Neuronal stem cell (in vitro differentiated cells): ENCODE measurements around the gene ABCC4.
"Not testable (repeated sequence)": the region's sequence is repeated elsewhere in the genome, so short reads cannot be mapped to it uniquely, and the experiment has no call there.

Experiments
- DNase-seq: peaks from one replicate; pipeline ENCODE4 v3.0.0-alpha.2; 2013; ENCODE audit warnings: low spot score
- H2AFZ ChIP-seq: one replicate; pipeline ENCODE4 v1.6.1; 2013; ENCODE audit warnings: mild to moderate bottlenecking, low read length, inconsistent platforms
- H2AK5ac ChIP-seq: 2 replicates; pipeline ENCODE4 v1.6.1; 2013; ENCODE audit warnings: low read depth, mild to moderate bottlenecking, inconsistent platforms, low read length, moderate library complexity, mixed read lengths
- H2BK120ac ChIP-seq: 2 replicates; pipeline ENCODE4 v1.6.1; 2013; ENCODE audit warnings: low read depth, mild to moderate bottlenecking, inconsistent platforms, low read length, moderate library complexity, mixed read lengths
- H2BK12ac ChIP-seq: one replicate; pipeline ENCODE4 v1.6.1; 2013; ENCODE audit warnings: low read length, inconsistent platforms
- H2BK15ac ChIP-seq: 2 replicates; pipeline ENCODE4 v1.6.1; 2013; ENCODE audit warnings: mild to moderate bottlenecking, low read length, inconsistent platforms, mixed read lengths
- H2BK5ac ChIP-seq: one replicate; pipeline ENCODE4 v1.6.1; 2013; ENCODE audit warnings: inconsistent platforms, mild to moderate bottlenecking, low read length, moderate library complexity
- H3K14ac ChIP-seq: one replicate; pipeline ENCODE4 v1.6.1; 2013; ENCODE audit warnings: low read length, inconsistent platforms
- H3K18ac ChIP-seq: 2 replicates; pipeline ENCODE4 v1.6.1; 2013; ENCODE audit warnings: low read length, inconsistent platforms
- H3K23ac ChIP-seq: 2 replicates; pipeline ENCODE4 v1.6.1; 2013; ENCODE audit warnings: low read depth, mild to moderate bottlenecking, mixed read lengths, low read length, inconsistent platforms; ENCODE audit not compliant: poor library complexity
- H3K27ac ChIP-seq: replicated peaks from 3 replicates; pipeline ENCODE4 v1.5.1; 2013; ENCODE audit warnings: low read length, inconsistent platforms
- H3K27me3 ChIP-seq, 3 experiments: 2 replicates each; pipeline ENCODE4 v1.6.1; 2013; ENCODE audit warnings: low read length in 3 of 3, mild to moderate bottlenecking in 2 of 3, inconsistent platforms in 1 of 3, low read depth in 1 of 3, mixed read lengths in 1 of 3, moderate library complexity in 1 of 3; ENCODE audit not compliant: control insufficient read depth in 3 of 3, insufficient read depth in 3 of 3
- H3K36me3 ChIP-seq, 2 donors: replicated peaks in 1 of 2; 2 replicates each; pipeline ENCODE4 v1.6.1; 2013; ENCODE audit warnings: low read length in 2 of 2; ENCODE audit not compliant: control insufficient read depth in 2 of 2, insufficient read depth in 2 of 2
- H3K4ac ChIP-seq: 2 replicates; pipeline ENCODE4 v1.6.1; 2013; ENCODE audit warnings: inconsistent platforms, mild to moderate bottlenecking, low read length, moderate library complexity
- H3K4me1 ChIP-seq, 2 donors: 1 replicate in 1 of 2; 2 replicates in 1 of 2; pipeline ENCODE4 v1.6.1; 2013; ENCODE audit warnings: low read length in 2 of 2, low read depth in 1 of 2; ENCODE audit not compliant: control insufficient read depth in 2 of 2, insufficient read depth in 1 of 2
- H3K4me2 ChIP-seq: one replicate; pipeline ENCODE4 v1.6.1; 2013; ENCODE audit warnings: mild to moderate bottlenecking, low read length, inconsistent platforms; ENCODE audit not compliant: insufficient read depth, poor library complexity, severe bottlenecking
- H3K4me3 ChIP-seq, 2 donors: 2 replicates each; pipeline ENCODE4 v1.5.1; 2013; ENCODE audit warnings: low read length in 2 of 2, mild to moderate bottlenecking in 2 of 2, inconsistent platforms in 1 of 2, moderate library complexity in 1 of 2
- H3K79me1 ChIP-seq: one replicate; pipeline ENCODE4 v1.6.1; 2013; ENCODE audit warnings: low read depth, mild to moderate bottlenecking, inconsistent platforms, low read length, moderate library complexity
- H3K9ac ChIP-seq: one replicate; pipeline ENCODE4 v1.6.1; 2013; ENCODE audit warnings: mild to moderate bottlenecking, low read depth, low read length, inconsistent platforms; ENCODE audit not compliant: poor library complexity
- H3K9me3 ChIP-seq, 2 donors: replicated peaks in 1 of 2; 2 replicates each; pipeline versions ENCODE3 to v1.6.1; 2013; ENCODE audit warnings: low read length in 2 of 2, mild to moderate bottlenecking in 2 of 2, inconsistent platforms in 1 of 2, low read depth in 1 of 2, mixed read lengths in 1 of 2, moderate library complexity in 1 of 2; ENCODE audit not compliant: control insufficient read depth in 2 of 2, insufficient read depth in 1 of 2
- H4K8ac ChIP-seq: one replicate; pipeline ENCODE4 v1.6.1; 2013; ENCODE audit warnings: low read depth, mild to moderate bottlenecking, inconsistent platforms, low read length, moderate library complexity
- H4K91ac ChIP-seq: one replicate; pipeline ENCODE4 v1.6.1; 2013; ENCODE audit warnings: low read length, low read depth, mild to moderate bottlenecking, inconsistent platforms; ENCODE audit not compliant: poor library complexity
- WGBS, 2 donors: extraction: QIAGEN DNeasy Blood & Tissue Kit; methylation state at CpG; one replicate each; pipeline ENCODE4 v1.1.7; 2013; ENCODE audit warnings: missing lambda C conversion rate in 2 of 2, mixed read lengths in 1 of 2; ENCODE audit not compliant: insufficient read length in 2 of 2, insufficient replicate concordance in 1 of 2; ENCODE audit errors: extremely low coverage in 2 of 2; 5-methylcytosine and 5-hydroxymethylcytosine counted together

The ABCC4 gene

GRCh38 chr13:95289901-95290300, 11.3 kb downstream of the ABCC4 start:
- H3K18ac ChIP-seq, H3K79me1 ChIP-seq, H4K91ac ChIP-seq, H3K4me3 ChIP-seq, H3K4me1 ChIP-seq, H3K4ac ChIP-seq, H3K14ac ChIP-seq, H2AK5ac ChIP-seq, H3K36me3 ChIP-seq, H2BK120ac ChIP-seq, H2AFZ ChIP-seq, H2BK5ac ChIP-seq, H3K27me3 ChIP-seq, H3K4me2 ChIP-seq, H3K23ac ChIP-seq, H2BK12ac ChIP-seq, DNase-seq, H3K27ac ChIP-seq, H4K8ac ChIP-seq, H3K9me3 ChIP-seq, H2BK15ac ChIP-seq, H3K9ac ChIP-seq: not testable (repeated sequence)
- no CpG with 5 or more reads among the region's 4 CpGs for WGBS, 2 donors

DNA sequence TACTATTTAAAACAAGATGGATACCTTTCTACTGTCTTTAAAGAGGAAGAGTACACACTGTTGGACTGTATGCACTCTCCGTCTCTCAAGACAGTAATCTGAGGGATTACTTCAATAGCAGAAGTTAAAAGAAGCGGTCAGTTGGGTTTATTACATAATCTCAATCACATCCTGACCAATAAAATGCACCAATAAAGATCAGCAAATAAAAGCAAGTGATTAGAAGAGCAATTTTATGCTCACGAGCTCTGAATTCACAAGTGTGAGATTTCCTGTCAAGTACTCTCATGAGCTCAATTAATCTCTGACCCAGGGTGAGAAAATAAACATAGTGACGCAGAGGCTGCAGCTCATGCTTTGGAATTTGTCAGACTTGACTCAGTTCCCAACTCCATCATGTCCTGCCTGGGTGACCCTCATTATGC, 12.2 kb downstream of the ABCC4 start:
- no peak overlapping the region for H4K8ac ChIP-seq
- no peak overlapping the region for H3K4me3 ChIP-seq
- no peak overlapping the region for H2BK5ac ChIP-seq
- H3K9ac ChIP-seq, result no peak overlapping the region
- no peak overlapping the region for H4K91ac ChIP-seq
- no peak overlapping the region for H3K4me2 ChIP-seq
- H3K4ac ChIP-seq, result no peak overlapping the region
- H3K27me3 ChIP-seq, result no peaks in the 10 kb centered on the region
- H2BK15ac ChIP-seq, result no peak overlapping the region
- H3K18ac ChIP-seq, result no peak overlapping the region
- H3K9me3 ChIP-seq, result no peaks in the 10 kb centered on the region
- no peaks in the 10 kb centered on the region for H3K36me3 ChIP-seq
- no peak overlapping the region for H2BK12ac ChIP-seq
- no peak overlapping the region for H2AFZ ChIP-seq
- peaks cover 3% of the 10 kb centered on the region for H3K79me1 ChIP-seq
- H2AK5ac ChIP-seq, result no peak overlapping the region
- no peak overlapping the region for H3K27ac ChIP-seq
- no CpG with 5 or more reads among the region's 4 CpGs for WGBS, 2 donors
- no peak overlapping the region for H3K23ac ChIP-seq
- H3K4me1 ChIP-seq, result no peaks in the 10 kb centered on the region
- no peak overlapping the region for H3K14ac ChIP-seq
- no peak for DNase-seq
- H2BK120ac ChIP-seq, result no peak overlapping the region

DNA sequence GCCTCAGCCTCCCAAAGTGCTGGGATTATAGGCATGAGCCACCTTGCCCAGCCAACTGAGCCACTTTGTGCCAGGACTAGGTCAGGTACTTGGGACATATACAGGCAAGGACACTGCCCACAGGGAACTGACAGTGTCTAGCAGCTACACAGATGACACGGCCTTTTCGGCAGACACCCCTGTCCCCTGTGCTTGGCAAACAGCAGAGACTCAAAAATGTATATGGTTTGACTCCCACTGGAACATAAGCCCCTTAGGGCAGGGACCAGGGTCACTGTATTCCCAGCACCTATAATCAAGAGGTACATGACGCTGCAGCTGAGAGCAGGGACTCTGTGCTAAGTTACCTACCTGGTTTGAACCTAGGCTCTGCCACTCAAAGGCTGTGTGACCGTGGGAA, 16.8 kb downstream of the ABCC4 start:
- DNase-seq, result no peak
- no CpG with 5 or more reads among the region's 4 CpGs for WGBS, 2 donors
- H4K8ac ChIP-seq, result no peak overlapping the region
- no peak overlapping the region for H3K18ac ChIP-seq
- no peaks in the 10 kb centered on the region for H3K36me3 ChIP-seq
- H3K9me3 ChIP-seq, result no peaks in the 10 kb centered on the region
- no peak overlapping the region for H4K91ac ChIP-seq
- H3K4me3 ChIP-seq, result no peak overlapping the region
- no peak overlapping the region for H2AFZ ChIP-seq
- no peak overlapping the region for H2BK15ac ChIP-seq
- no peak overlapping the region for H3K27ac ChIP-seq
- H2BK12ac ChIP-seq, result no peak overlapping the region
- no peak overlapping the region for H2BK5ac ChIP-seq
- H3K23ac ChIP-seq, result no peak overlapping the region
- H3K79me1 ChIP-seq, result peaks cover 3% of the 10 kb centered on the region
- no peak overlapping the region for H3K14ac ChIP-seq
- H3K4me2 ChIP-seq, result no peak overlapping the region
- no peak overlapping the region for H3K4ac ChIP-seq
- H3K9ac ChIP-seq, result no peak overlapping the region
- H2BK120ac ChIP-seq, result no peak overlapping the region
- no peaks in the 10 kb centered on the region for H3K27me3 ChIP-seq
- no peaks in the 10 kb centered on the region for H3K4me1 ChIP-seq
- H2AK5ac ChIP-seq, result no peak overlapping the region

- Histone ChIP-seq H3K9ac (no peak overlapping the region), H3K18ac (no peak overlapping the region), H2BK120ac (no peak overlapping the region), H3K4me3 (no peak overlapping the region), H3K36me3 (no peaks in the 10 kb centered on the region), H3K14ac (no peak overlapping the region), H2AK5ac (no peak overlapping the region), H3K9me3 (no peaks in the 10 kb centered on the region), H2BK15ac (no peak overlapping the region), H2AFZ (no peak overlapping the region), H3K27me3 (no peaks in the 10 kb centered on the region), H4K8ac (no peak overlapping the region), H3K79me1 (no peaks in the 10 kb centered on the region), H3K4me1 (peaks cover 4 to 9% of the 10 kb centered on the region in 2 donors), H3K27ac (no peak overlapping the region), H2BK5ac (no peak overlapping the region), H3K23ac (no peak overlapping the region), H3K4ac (no peak overlapping the region), H3K4me2 (no peak overlapping the region), H4K91ac (no peak overlapping the region), H2BK12ac (no peak overlapping the region)
- no peak for DNase-seq
- no CpG with 5 or more reads among the region's 3 CpGs for WGBS, 2 donors
Observed at GRCh38 chr13:95279016-95279415, 22.2 kb downstream of the ABCC4 start.
